ENCODE measurements around the gene PDE2A. TPM values are rescaled to one million over a fixed set of nuclear protein-coding genes. Genes with fewer than 3 reads are reported as not detected.

PDE2A gene
- polyA plus RNA-seq, 2 of the 4 experiments (the other 2 are of a cell fraction), result 0.62 to 1.5 TPM

DNA sequence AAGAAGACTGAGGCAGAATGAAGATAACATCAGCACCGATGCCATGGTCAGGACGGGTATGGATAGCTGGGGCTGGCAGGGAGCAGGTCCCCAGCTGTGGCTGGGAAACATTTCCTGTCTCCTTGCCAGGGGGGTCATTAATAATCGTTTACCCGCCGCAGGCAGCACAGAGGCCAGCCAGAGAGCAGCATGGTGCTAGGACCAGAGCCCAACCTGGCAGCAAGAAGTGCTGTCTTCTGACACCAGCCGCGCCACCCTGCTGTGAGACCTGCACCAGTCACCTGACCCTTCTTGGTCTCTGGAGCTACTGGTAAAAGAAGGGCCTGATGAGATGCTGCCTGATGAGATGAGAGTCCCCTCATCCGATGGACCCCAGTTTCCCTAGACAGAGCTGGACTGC, 36.3 kb downstream of the PDE2A start:
- WGBS (ENCODE audit: missing lambda C conversion rate), result 80% methylated on average over 8 of the region's 8 CpGs
- Histone ChIP-seq H3K9me3 (no peaks in the 10 kb centered on the region), H3K4me1 (peaks cover 11% of the 10 kb centered on the region; the same call in 2 of the 3 replicates), H3K4me2 (no peak overlapping the region), H3K4me3 (no peak overlapping the region), H3K27ac (no peak overlapping the region)
- TF ChIP-seq, protein P1, sequence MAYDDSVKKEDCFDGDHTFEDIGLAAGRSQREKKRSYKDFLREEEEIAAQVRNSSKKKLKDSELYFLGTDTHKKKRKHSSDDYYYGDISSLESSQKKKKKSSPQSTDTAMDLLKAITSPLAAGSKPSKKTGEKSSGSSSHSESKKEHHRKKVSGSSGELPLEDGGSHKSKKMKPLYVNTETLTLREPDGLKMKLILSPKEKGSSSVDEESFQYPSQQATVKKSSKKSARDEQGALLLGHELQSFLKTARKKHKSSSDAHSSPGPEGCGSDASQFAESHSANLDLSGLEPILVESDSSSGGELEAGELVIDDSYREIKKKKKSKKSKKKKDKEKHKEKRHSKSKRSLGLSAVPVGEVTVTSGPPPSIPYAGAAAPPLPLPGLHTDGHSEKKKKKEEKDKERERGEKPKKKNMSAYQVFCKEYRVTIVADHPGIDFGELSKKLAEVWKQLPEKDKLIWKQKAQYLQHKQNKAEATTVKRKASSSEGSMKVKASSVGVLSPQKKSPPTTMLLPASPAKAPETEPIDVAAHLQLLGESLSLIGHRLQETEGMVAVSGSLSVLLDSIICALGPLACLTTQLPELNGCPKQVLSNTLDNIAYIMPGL (CRISPR knock-in tag; IDR thresholded peaks at IDR 0.05; ENCODE audit: borderline replicate concordance), result no peak
- TF ChIP-seq ESRRA (IDR thresholded peaks at IDR 0.05; ENCODE audit: borderline replicate concordance, low read length) (no peak), POLR2AphosphoS2 (conservative IDR thresholded peaks at IDR 0.05; ENCODE audit: low read length) (no peak), HOXB13 (CRISPR knock-in tag; IDR thresholded peaks at IDR 0.05; ENCODE audit: low read depth) (no peak), EHMT2 (IDR thresholded peaks at IDR 0.05; ENCODE audit: low read depth) (no peak), RCOR1 (IDR thresholded peaks at IDR 0.05; ENCODE audit: low read depth, low read length) (no peak), PHF8 (IDR thresholded peaks at IDR 0.05; ENCODE audit: borderline replicate concordance, low read depth) (no peak), RAD21 (conservative IDR thresholded peaks at IDR 0.05 in 1 of 2, IDR thresholded peaks at IDR 0.05 in 1 of 2) (no peak)
- TF ChIP-seq, protein P2, sequence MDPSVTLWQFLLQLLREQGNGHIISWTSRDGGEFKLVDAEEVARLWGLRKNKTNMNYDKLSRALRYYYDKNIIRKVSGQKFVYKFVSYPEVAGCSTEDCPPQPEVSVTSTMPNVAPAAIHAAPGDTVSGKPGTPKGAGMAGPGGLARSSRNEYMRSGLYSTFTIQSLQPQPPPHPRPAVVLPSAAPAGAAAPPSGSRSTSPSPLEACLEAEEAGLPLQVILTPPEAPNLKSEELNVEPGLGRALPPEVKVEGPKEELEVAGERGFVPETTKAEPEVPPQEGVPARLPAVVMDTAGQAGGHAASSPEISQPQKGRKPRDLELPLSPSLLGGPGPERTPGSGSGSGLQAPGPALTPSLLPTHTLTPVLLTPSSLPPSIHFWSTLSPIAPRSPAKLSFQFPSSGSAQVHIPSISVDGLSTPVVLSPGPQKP (IDR thresholded peaks at IDR 0.05; ENCODE audit: low read depth, low read length), result no peak
- FAIRE-seq (no peak), DNase-seq (ENCODE audit: low read depth in 1 of 2, low spot score in 1 of 2) (no peak), ATAC-seq (no peak)
- CTCF ChIA-PET, result interaction anchor here (0.6 to 13.1 kb wide), 8 partner anchors 11 to 156 kb away, joined by 3 to 171 read pairs (median 4); no protein-coding TSS in a partner anchor
- POLR2A ChIA-PET, result no interaction called here

DNA sequence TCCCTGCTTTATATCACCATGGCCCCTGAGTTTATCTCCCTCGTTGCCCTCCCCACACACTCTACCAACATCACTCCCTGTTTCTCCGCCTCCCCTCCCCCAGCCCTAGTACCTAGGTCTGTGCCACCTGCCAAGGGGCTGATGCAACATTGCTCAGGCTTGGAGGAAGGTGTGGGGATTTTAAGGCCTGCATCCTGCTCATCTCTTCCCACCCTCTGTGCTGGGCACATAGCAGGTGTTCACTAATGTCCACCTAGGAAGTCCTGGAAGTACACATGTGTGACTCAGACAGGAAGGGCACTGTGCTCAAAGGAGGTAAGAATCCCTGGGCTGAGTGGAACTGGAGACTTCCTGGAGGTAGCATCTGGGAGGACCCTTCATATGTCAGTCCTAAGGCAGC, 37.0 kb downstream of the PDE2A start:
- Histone ChIP-seq H3K4me3 (no peak overlapping the region), H3K9me3 (no peaks in the 10 kb centered on the region), H3K4me1 (peaks cover 11% of the 10 kb centered on the region; the same call in 1 of the 3 replicates), H3K4me2 (no peak overlapping the region), H3K27ac (no peak overlapping the region)
- CTCF ChIA-PET, result interaction anchor here (0.6 to 13.1 kb wide), 5 partner anchors 9 to 156 kb away, joined by 3 to 171 read pairs (median 9); no protein-coding TSS in a partner anchor
- no peak for ATAC-seq
- POLR2A ChIA-PET, result no interaction called here
- no peak for FAIRE-seq
- DNase-seq (ENCODE audit: low read depth in 1 of 2, low spot score in 1 of 2), result no peak
- no peak for TF ChIP-seq PHF8 (IDR thresholded peaks at IDR 0.05; ENCODE audit: borderline replicate concordance, low read depth)
- TF ChIP-seq NPAS2 (CRISPR knock-in tag; IDR thresholded peaks at IDR 0.05; ENCODE audit: borderline replicate concordance), result no peak
- no peak for TF ChIP-seq HEYL (CRISPR knock-in tag; IDR thresholded peaks at IDR 0.05)
- no peak for TF ChIP-seq MAFK (IDR thresholded peaks at IDR 0.05; ENCODE audit: partially characterized antibody)
- TF ChIP-seq SMC3 (IDR thresholded peaks at IDR 0.05), result no peak
- TF ChIP-seq NR3C1 (IDR thresholded peaks at IDR 0.05), result no peak
- TF ChIP-seq HOXB5 (CRISPR knock-in tag; IDR thresholded peaks at IDR 0.05), result no peak
- TF ChIP-seq TFCP2L1 (CRISPR knock-in tag; IDR thresholded peaks at IDR 0.05), result no peak
- TF ChIP-seq JUN (IDR thresholded peaks at IDR 0.05), result no peak
- no peak for TF ChIP-seq SREBF2 (IDR thresholded peaks at IDR 0.05)
- TF ChIP-seq, protein P3, sequence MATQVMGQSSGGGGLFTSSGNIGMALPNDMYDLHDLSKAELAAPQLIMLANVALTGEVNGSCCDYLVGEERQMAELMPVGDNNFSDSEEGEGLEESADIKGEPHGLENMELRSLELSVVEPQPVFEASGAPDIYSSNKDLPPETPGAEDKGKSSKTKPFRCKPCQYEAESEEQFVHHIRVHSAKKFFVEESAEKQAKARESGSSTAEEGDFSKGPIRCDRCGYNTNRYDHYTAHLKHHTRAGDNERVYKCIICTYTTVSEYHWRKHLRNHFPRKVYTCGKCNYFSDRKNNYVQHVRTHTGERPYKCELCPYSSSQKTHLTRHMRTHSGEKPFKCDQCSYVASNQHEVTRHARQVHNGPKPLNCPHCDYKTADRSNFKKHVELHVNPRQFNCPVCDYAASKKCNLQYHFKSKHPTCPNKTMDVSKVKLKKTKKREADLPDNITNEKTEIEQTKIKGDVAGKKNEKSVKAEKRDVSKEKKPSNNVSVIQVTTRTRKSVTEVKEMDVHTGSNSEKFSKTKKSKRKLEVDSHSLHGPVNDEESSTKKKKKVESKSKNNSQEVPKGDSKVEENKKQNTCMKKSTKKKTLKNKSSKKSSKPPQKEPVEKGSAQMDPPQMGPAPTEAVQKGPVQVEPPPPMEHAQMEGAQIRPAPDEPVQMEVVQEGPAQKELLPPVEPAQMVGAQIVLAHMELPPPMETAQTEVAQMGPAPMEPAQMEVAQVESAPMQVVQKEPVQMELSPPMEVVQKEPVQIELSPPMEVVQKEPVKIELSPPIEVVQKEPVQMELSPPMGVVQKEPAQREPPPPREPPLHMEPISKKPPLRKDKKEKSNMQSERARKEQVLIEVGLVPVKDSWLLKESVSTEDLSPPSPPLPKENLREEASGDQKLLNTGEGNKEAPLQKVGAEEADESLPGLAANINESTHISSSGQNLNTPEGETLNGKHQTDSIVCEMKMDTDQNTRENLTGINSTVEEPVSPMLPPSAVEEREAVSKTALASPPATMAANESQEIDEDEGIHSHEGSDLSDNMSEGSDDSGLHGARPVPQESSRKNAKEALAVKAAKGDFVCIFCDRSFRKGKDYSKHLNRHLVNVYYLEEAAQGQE (IDR thresholded peaks at IDR 0.05), result no peak
- WGBS (ENCODE audit: missing lambda C conversion rate), result 53% methylated on average over 2 of the region's 2 CpGs

All from A549 (cell line).